HAP-1 (cell line): ENCODE results near the gene GRAMD2B.
A peak's percentile ranks its signal among the peaks of the same experiment; 100 is the strongest.
"Not testable (repeated sequence)": the region's sequence is repeated elsewhere in the genome, so short reads cannot be mapped to it uniquely, and the experiment has no call there.

Experiments used
- DNase-seq, 2 experiments: peaks; one replicate each; pipeline ENCODE4 v3.0.0-alpha.2; 2016 to 2020; ENCODE audit warnings: low spot score in 2 of 2
- H3K27me3 ChIP-seq: fragments of 250-450 bp; sonication (Bioruptor Pico); 2 replicates; pipeline ENCODE4 v1.5.1; 2020; ENCODE audit warnings: low read depth, mild to moderate bottlenecking, moderate library complexity
- H3K36me3 ChIP-seq: fragments of 250-450 bp; sonication (Bioruptor Pico); replicated peaks from 2 replicates; pipeline ENCODE4 v1.5.1; 2020; ENCODE audit warnings: mild to moderate bottlenecking
- H3K4me1 ChIP-seq: fragments of 250-450 bp; sonication (Bioruptor Pico); 2 replicates; pipeline ENCODE4 v1.5.1; 2020; ENCODE audit warnings: mild to moderate bottlenecking
- H3K4me3 ChIP-seq: fragments of 250-450 bp; sonication (Bioruptor Pico); 2 replicates; pipeline ENCODE4 v1.5.1; 2020; ENCODE audit warnings: mild to moderate bottlenecking, moderate library complexity
- H3K9me3 ChIP-seq: fragments of 250-450 bp; sonication (Bioruptor Pico); 2 replicates; pipeline ENCODE4 v1.5.1; 2020; ENCODE audit warnings: mild to moderate bottlenecking, moderate library complexity
- in situ Hi-C: fragments of 300-500 bp; cut with MboI; formaldehyde crosslinking; loops from 3 replicates; pipeline ENCODE4 v1.14.3; 2020; ENCODE audit warnings: low sequenced_read_pairs, inconsistent platforms, mixed read lengths

The GRAMD2B gene

GRCh38 chr5:126422994-126423788 is at the start of gene GRAMD2B:
Gene GRAMD2B, plus strand, starts transcription at chr5:126423409. Its CDS starts 198 bp downstream, at chr5:126423607.
- Histone ChIP-seq H3K4me3 (peak within 1 kb of the TSS; percentile 37), H3K4me1 (no peaks in the 10 kb centered on the region), H3K9me3 (no peaks in the 10 kb centered on the region), H3K27me3 (no peaks in the 10 kb centered on the region), H3K36me3 (no peaks in the 10 kb centered on the region)
- in situ Hi-C loops = no loop called here
- DNase-seq = peak; percentile 62 to 77

DNA sequence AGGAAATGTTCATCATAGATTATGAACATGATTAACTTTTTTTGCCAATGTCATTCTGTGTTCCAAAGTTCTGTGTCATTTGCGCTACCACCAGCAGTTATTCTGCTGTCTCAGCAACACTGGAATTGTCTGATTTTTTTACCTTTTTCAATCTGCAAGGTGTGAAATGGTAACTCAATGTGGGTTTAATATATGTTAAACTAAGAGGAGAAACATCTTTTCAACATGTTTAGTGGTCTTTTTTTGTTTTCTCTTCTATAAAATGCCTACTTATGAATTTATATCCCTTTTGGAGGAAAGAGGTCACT is 49.1 kb upstream of the GRAMD2B start:
- no peaks in the 10 kb centered on the region for H3K4me1 ChIP-seq
- no peak overlapping the region for H3K4me3 ChIP-seq
- H3K9me3 ChIP-seq = no peaks in the 10 kb centered on the region
- no peak for DNase-seq
- no peaks in the 10 kb centered on the region for H3K27me3 ChIP-seq
- in situ Hi-C loops = loop anchor here (25.0 kb wide), 1 partner anchor 413 kb away; the partner anchor contains the start of gene LMNB1
- H3K36me3 ChIP-seq = no peaks in the 10 kb centered on the region

- no peak for DNase-seq
- in situ Hi-C loops = no loop called here
- Histone ChIP-seq H3K9me3 (no peaks in the 10 kb centered on the region), H3K27me3 (no peaks in the 10 kb centered on the region), H3K36me3 (no peaks in the 10 kb centered on the region), H3K4me3 (no peak overlapping the region), H3K4me1 (no peaks in the 10 kb centered on the region)
Observed at GRCh38 chr5:126376443-126376842, 46.8 kb upstream of the GRAMD2B start.

- Histone ChIP-seq H3K36me3 (no peaks in the 10 kb centered on the region), H3K9me3 (peaks cover 8% of the 10 kb centered on the region; the same call in 1 of the 2 replicates), H3K4me3 (no peak overlapping the region), H3K27me3 (no peaks in the 10 kb centered on the region), H3K4me1 (no peaks in the 10 kb centered on the region)
- no peak for DNase-seq
- in situ Hi-C loops = no loop called here
Observed at GRCh38 chr5:126377424-126377823, 45.8 kb upstream of the GRAMD2B start.

GRCh38 chr5:126380316-126380715 is 42.9 kb upstream of the GRAMD2B start:
- DNase-seq, in situ Hi-C loops, H3K4me1 ChIP-seq, H3K4me3 ChIP-seq, H3K36me3 ChIP-seq, H3K9me3 ChIP-seq, H3K27me3 ChIP-seq: not testable (repeated sequence)

GRCh38 chr5:126383246-126383645 is 40.0 kb upstream of the GRAMD2B start:
- in situ Hi-C loops = no loop called here
- no peaks in the 10 kb centered on the region for H3K27me3 ChIP-seq
- H3K4me3 ChIP-seq = no peak overlapping the region
- no peak for DNase-seq
- H3K9me3 ChIP-seq = peaks cover 10% of the 10 kb centered on the region; the same call in 1 of the 2 replicates
- H3K4me1 ChIP-seq = no peaks in the 10 kb centered on the region
- no peaks in the 10 kb centered on the region for H3K36me3 ChIP-seq

- H3K9me3 ChIP-seq = peaks cover 10% of the 10 kb centered on the region; the same call in 1 of the 2 replicates
- DNase-seq = no peak
- in situ Hi-C loops = no loop called here
- no peaks in the 10 kb centered on the region for H3K4me1 ChIP-seq
- no peak overlapping the region for H3K4me3 ChIP-seq
- H3K27me3 ChIP-seq = no peaks in the 10 kb centered on the region
- no peaks in the 10 kb centered on the region for H3K36me3 ChIP-seq
Observed at GRCh38 chr5:126383776-126384175, 39.4 kb upstream of the GRAMD2B start.

DNA sequence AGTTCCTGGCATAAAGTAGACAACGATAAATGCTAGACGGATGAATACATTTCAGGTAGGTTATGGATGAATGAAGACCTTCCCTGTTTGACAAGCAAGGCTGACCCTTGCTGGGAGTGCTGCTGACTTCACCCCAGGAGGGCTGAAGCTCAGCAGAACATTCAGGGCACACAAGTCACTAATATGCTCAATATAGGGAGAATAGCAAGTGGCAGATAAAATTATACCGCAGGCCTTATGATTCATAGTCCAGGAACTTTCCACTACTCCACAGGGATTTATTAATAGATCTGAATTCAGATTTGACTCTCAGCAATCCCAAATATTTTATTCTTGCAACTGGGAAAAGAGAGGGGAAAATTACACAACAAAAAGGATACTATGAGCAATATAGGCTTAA is 38.2 kb upstream of the GRAMD2B start:
- no peaks in the 10 kb centered on the region for H3K4me1 ChIP-seq
- no peaks in the 10 kb centered on the region for H3K36me3 ChIP-seq
- no peak overlapping the region for H3K4me3 ChIP-seq
- H3K27me3 ChIP-seq = no peaks in the 10 kb centered on the region
- peaks cover 10% of the 10 kb centered on the region; the same call in 1 of the 2 replicates for H3K9me3 ChIP-seq
- in situ Hi-C loops = no loop called here
- no peak for DNase-seq

DNA sequence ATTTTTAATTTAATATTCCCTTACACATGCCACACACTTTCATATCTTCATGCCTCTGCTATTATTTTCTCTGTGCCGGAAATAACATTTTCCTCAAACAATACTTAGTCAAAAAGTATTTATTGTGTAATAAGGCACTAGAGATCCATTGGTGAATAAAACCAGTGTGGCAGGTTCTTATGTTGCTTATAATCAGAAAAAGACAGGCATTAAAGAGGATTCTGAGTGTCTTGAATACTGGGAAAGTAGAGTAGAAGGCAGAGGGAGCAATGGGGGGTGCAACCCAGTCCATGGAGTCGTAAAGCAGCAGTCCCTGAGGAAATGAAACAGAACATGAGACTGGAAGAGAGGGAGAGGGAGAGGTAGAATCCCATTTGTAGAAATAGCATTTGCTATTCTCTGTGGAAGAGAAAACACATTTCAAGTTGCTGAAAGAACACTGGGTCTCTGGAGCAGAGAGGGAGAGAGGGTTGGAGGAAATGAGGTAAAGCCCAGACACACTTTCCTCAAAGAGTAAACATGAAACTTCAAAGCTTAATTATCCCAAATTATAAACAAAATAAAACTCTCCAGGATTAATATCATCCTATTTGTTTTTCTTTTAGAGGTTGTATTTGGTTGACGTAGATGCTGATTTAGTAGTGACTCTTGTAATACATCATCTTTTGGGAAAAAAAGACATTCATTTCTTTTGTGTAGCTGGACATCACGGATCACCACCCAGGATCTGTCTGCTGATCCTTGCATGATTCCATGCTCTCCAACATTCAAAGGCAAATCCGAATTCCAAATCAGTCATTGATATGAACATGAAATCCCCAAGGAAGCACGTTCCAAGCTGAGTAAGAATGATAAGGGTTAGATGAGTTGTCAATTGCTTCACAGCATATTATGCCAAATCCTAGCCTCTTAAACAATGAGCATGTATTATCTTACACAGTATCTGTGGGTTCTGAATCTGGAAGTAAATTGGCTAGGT is 37.4 kb upstream of the GRAMD2B start:
- H3K27me3 ChIP-seq = no peaks in the 10 kb centered on the region

GRCh38 chr5:126389179-126389578 is 34.0 kb upstream of the GRAMD2B start:
- Histone ChIP-seq H3K27me3 (no peaks in the 10 kb centered on the region), H3K9me3 (no peaks in the 10 kb centered on the region), H3K36me3 (no peaks in the 10 kb centered on the region), H3K4me1 (no peaks in the 10 kb centered on the region), H3K4me3 (no peak overlapping the region)
- DNase-seq = no peak
- in situ Hi-C loops = no loop called here

More for the DNA sequence above, 37.4 kb upstream of the GRAMD2B start:
- Histone ChIP-seq H3K4me3 (no peak overlapping the region), H3K36me3 (no peaks in the 10 kb centered on the region), H3K9me3 (peaks cover 10% of the 10 kb centered on the region; the same call in 1 of the 2 replicates), H3K4me1 (no peaks in the 10 kb centered on the region)
- no peak for DNase-seq
- in situ Hi-C loops = no loop called here

- no peaks in the 10 kb centered on the region for H3K9me3 ChIP-seq
- no peak overlapping the region for H3K4me3 ChIP-seq
- no peaks in the 10 kb centered on the region for H3K4me1 ChIP-seq
- in situ Hi-C loops = no loop called here
- H3K36me3 ChIP-seq = no peaks in the 10 kb centered on the region
- no peaks in the 10 kb centered on the region for H3K27me3 ChIP-seq
- DNase-seq = no peak
Observed at GRCh38 chr5:126390051-126390450, 33.2 kb upstream of the GRAMD2B start.

GRCh38 chr5:126391386-126391785 is 31.8 kb upstream of the GRAMD2B start:
- no peaks in the 10 kb centered on the region for H3K4me1 ChIP-seq
- in situ Hi-C loops = no loop called here

DNA sequence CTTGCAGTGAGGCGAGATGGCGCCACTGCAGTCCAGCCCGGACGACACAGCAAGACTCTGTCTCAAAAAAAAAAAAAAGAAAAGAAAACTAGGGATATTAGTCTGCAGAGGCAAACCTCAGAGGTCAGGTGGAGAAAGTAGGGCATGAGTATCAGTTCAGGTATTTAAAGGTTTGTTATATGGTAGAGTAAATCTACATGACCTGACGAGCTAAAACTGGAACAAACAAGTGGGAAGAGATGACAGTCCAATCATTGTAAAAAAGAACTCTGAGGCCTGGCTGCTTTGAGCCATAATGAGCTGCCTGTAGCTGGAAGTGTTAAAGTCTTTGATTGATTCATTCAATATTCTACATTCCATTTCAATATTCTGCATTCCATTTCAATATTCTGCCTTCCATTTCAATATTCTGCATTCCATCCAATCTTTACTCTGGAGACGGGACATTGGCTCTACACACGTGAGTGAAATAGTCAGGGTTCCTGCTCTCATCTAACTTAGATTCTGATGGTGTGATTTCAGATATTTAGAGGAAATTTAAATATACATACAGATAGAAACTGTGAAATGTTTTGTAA is 28.9 kb upstream of the GRAMD2B start:
- no peak for DNase-seq
- in situ Hi-C loops = no loop called here
- H3K4me1 ChIP-seq = no peaks in the 10 kb centered on the region
- H3K36me3 ChIP-seq = no peaks in the 10 kb centered on the region
- no peak overlapping the region for H3K4me3 ChIP-seq
- H3K27me3 ChIP-seq = no peaks in the 10 kb centered on the region
- no peaks in the 10 kb centered on the region; the same call in 1 of the 2 replicates for H3K9me3 ChIP-seq

More at GRCh38 chr5:126391386-126391785, 31.8 kb upstream of the GRAMD2B start:
- Histone ChIP-seq H3K9me3 (no peaks in the 10 kb centered on the region), H3K27me3 (no peaks in the 10 kb centered on the region), H3K4me3 (no peak overlapping the region), H3K36me3 (no peaks in the 10 kb centered on the region)
- no peak for DNase-seq
